Keratinocyte (primary cell): ENCODE results near the gene FAM199X. TPM values are rescaled to one million over a fixed set of nuclear protein-coding genes. Genes with fewer than 3 reads are reported as not detected.

Source experiments
- DNase-seq: peaks from one replicate; pipeline ENCODE4 v3.0.0-alpha.2; 2011; ENCODE audit warnings: low read depth, missing footprints, low spot score
- FAIRE-seq: peaks from 2 replicates; lab custom pipeline; 2011; peaks lifted over from hg19 to GRCh38; lab: Jason Lieb, UNC
- H2AFZ ChIP-seq: 2 replicates; pipeline ENCODE4 v1.6.0; 2012; ENCODE audit warnings: low read length, control low read depth, inconsistent platforms; ENCODE audit not compliant: control insufficient read depth
- H3K27ac ChIP-seq: 2 replicates; pipeline ENCODE4 v1.5.1; 2011; ENCODE audit warnings: low read length; ENCODE audit not compliant: control insufficient read depth, insufficient read depth
- H3K27me3 ChIP-seq: 3 replicates; pipeline ENCODE4 v1.6.0; 2011; ENCODE audit warnings: low read length; ENCODE audit not compliant: control insufficient read depth, insufficient read depth; ENCODE audit errors: extremely low read depth
- H3K36me3 ChIP-seq, 2 experiments: 2 replicates in 1 of 2; 3 replicates in 1 of 2; pipeline ENCODE4 v1.5.1; 2011; ENCODE audit warnings: low read length in 2 of 2, mild to moderate bottlenecking in 1 of 2; ENCODE audit not compliant: control insufficient read depth in 2 of 2, insufficient read depth in 2 of 2; ENCODE audit errors: extremely low read depth in 1 of 2
- H3K4me1 ChIP-seq: 3 replicates; pipeline ENCODE4 v1.5.1; 2011; ENCODE audit warnings: low read length; ENCODE audit not compliant: control insufficient read depth, insufficient read depth; ENCODE audit errors: extremely low read depth
- H3K4me2 ChIP-seq: 3 replicates; pipeline ENCODE4 v1.6.0; 2011; ENCODE audit warnings: low read depth, low read length; ENCODE audit not compliant: control insufficient read depth, insufficient read depth; ENCODE audit errors: extremely low read depth
- H3K4me3 ChIP-seq, 3 experiments: fragments of 200-600 bp in 1 of 3; sonication (generic) in 1 of 3; 2 replicates in 2 of 3; 3 replicates in 1 of 3; pipeline ENCODE4 v1.5.1; 2011 to 2016; ENCODE audit warnings: low read length in 3 of 3, mild to moderate bottlenecking in 3 of 3, control low read depth in 2 of 3, inconsistent platforms in 1 of 3, low read depth in 1 of 3, mixed read lengths in 1 of 3, mixed run types in 1 of 3, moderate library complexity in 1 of 3; ENCODE audit not compliant: control insufficient read depth in 2 of 3, insufficient read depth in 2 of 3; ENCODE audit errors: extremely low read depth in 1 of 3
- H3K79me2 ChIP-seq: 2 replicates; pipeline ENCODE4 v1.6.0; 2012; ENCODE audit warnings: low read length; ENCODE audit not compliant: control insufficient read depth, insufficient read depth
- H3K9ac ChIP-seq: 3 replicates; pipeline ENCODE4 v1.6.0; 2011; ENCODE audit warnings: low read length; ENCODE audit not compliant: control insufficient read depth, insufficient read depth; ENCODE audit errors: extremely low read depth
- H3K9me1 ChIP-seq: 3 replicates; pipeline ENCODE4 v1.6.0; 2011; ENCODE audit warnings: low read length; ENCODE audit not compliant: control insufficient read depth, insufficient read depth; ENCODE audit errors: extremely low read depth
- H3K9me3 ChIP-seq: 2 replicates; pipeline ENCODE4 v1.5.1; 2012; ENCODE audit warnings: low read depth, low read length; ENCODE audit not compliant: control insufficient read depth
- H4K20me1 ChIP-seq: 3 replicates; pipeline ENCODE4 v1.6.0; 2011; ENCODE audit warnings: low read length; ENCODE audit not compliant: control insufficient read depth, insufficient read depth; ENCODE audit errors: extremely low read depth
- EZH2 ChIP-seq: IDR thresholded peaks from one replicate; pipeline ENCODE4 v1.6.1; 2012; ENCODE audit warnings: inconsistent platforms, mild to moderate bottlenecking, low read length, moderate library complexity
- dilution Hi-C: fragments of 300-500 bp; cut with MboI; formaldehyde crosslinking; loops from one replicate; pipeline ENCODE4 v1.7.0; 2020; ENCODE audit warnings: low sequenced_read_pairs; ENCODE audit not compliant: extremely low pct_ligation_motif_present
- polyA plus RNA-seq, 5 experiments: library from polyadenylated mRNA; depleted of rRNA in 3 of 5; stranded (reverse) in 3 of 5; stranded (forward) in 1 of 5; unstranded in 1 of 5; fragments of >200 nt; gene quantifications; 1 replicate in 1 of 5; 2 replicates in 3 of 5; 3 replicates in 1 of 5; pipeline versions ENCODE4 v1.2.1 to v1.2.3, GENCODE V29; 2011 to 2012; ENCODE audit warnings: missing spikeins in 2 of 5, low read depth in 1 of 5, low replicate concordance in 1 of 5
- TF ChIP-seq, protein P1 (sequence below), 3 experiments: IDR thresholded peaks in 1 of 3; conservative IDR thresholded peaks in 1 of 3; optimal IDR thresholded peaks in 1 of 3; 2 replicates in 2 of 3; 3 replicates in 1 of 3; pipeline versions ENCODE3 to v1.5.1; 2011; ENCODE audit warnings: low read length in 3 of 3, mild to moderate bottlenecking in 3 of 3, moderate library complexity in 2 of 3, control low read depth in 1 of 3, inconsistent platforms in 1 of 3; ENCODE audit not compliant: insufficient read depth in 2 of 3; ENCODE audit errors: extremely low read depth in 1 of 3

FAM199X gene
- polyA plus RNA-seq, 1 donor (not counting 4 experiments of a cell fraction or from before 2014, with no cell fraction given) = 16.1 TPM

DNA sequence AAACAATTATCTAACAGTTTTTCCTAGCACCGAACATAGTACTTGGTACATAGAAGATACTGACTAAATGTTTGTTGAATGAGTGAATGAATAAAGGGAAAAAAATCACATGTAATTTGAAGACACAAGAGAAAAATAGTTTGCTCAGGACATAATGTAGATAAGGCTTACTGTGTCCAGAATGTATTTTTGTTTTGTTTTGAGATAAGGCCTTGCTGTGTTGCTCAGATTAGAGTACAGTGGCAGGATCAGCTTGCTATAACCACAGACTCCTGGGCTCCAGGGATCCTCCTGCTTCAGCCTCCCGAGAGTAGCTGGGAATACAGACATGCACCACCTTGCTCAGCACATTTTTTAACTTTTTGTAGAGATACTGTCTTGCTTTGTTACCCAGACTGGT is 6.5 kb downstream of the FAM199X start:
- Histone ChIP-seq H3K9me1 (no peaks in the 10 kb centered on the region), H3K27ac (no peak overlapping the region), H3K36me3 (no peaks in the 10 kb centered on the region), H3K4me2 (no peak overlapping the region), H4K20me1 (no peaks in the 10 kb centered on the region), H3K4me3 (no peak overlapping the region), H3K9ac (no peak overlapping the region), H3K27me3 (no peaks in the 10 kb centered on the region), H3K79me2 (peaks cover 40% of the 10 kb centered on the region), H3K4me1 (no peaks in the 10 kb centered on the region), H3K9me3 (no peaks in the 10 kb centered on the region), H2AFZ (no peak overlapping the region)
- FAIRE-seq (no peak), DNase-seq (no peak)
- dilution Hi-C loops = no loop called here
- TF ChIP-seq EZH2 = no peak
- TF ChIP-seq, protein P1, sequence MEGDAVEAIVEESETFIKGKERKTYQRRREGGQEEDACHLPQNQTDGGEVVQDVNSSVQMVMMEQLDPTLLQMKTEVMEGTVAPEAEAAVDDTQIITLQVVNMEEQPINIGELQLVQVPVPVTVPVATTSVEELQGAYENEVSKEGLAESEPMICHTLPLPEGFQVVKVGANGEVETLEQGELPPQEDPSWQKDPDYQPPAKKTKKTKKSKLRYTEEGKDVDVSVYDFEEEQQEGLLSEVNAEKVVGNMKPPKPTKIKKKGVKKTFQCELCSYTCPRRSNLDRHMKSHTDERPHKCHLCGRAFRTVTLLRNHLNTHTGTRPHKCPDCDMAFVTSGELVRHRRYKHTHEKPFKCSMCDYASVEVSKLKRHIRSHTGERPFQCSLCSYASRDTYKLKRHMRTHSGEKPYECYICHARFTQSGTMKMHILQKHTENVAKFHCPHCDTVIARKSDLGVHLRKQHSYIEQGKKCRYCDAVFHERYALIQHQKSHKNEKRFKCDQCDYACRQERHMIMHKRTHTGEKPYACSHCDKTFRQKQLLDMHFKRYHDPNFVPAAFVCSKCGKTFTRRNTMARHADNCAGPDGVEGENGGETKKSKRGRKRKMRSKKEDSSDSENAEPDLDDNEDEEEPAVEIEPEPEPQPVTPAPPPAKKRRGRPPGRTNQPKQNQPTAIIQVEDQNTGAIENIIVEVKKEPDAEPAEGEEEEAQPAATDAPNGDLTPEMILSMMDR (optimal IDR thresholded peaks at IDR 0.05 in 1 of 3, IDR thresholded peaks at IDR 0.05 in 1 of 3, conservative IDR thresholded peaks at IDR 0.05 in 1 of 3; ENCODE audit: extremely low read depth in 1 of 3, insufficient read depth in 2 of 3, low read length in 3 of 3) = no peak

DNA sequence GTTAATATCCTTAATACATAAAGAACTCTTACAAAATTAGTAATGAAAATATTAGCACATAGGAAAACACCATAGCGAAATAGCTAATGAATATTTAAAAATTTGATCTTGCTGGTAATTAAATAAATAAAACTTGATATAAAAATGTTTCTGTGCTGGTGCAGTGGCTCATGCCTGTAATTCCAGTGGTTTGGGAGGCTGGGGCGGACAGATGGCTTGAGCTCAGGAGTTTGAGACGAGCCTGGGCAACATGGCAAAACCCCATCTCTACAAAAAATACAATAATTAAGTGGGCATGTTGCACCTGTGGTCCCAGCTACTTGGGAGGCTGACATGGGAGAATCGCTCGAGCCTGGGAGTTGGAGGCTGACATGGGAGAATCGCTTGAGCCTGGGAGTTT is 7.6 kb downstream of the FAM199X start:
- no peaks in the 10 kb centered on the region for H3K4me1 ChIP-seq
- no peaks in the 10 kb centered on the region for H3K27me3 ChIP-seq
- H4K20me1 ChIP-seq = no peaks in the 10 kb centered on the region
- no peak overlapping the region for H3K9ac ChIP-seq
- no peaks in the 10 kb centered on the region for H3K9me1 ChIP-seq
- H3K36me3 ChIP-seq = peaks cover 0 to 1% of the 10 kb centered on the region in 2 experiments
- H3K27ac ChIP-seq = no peak overlapping the region
- no peak for FAIRE-seq
- dilution Hi-C loops = no loop called here
- H3K9me3 ChIP-seq = no peaks in the 10 kb centered on the region
- H3K4me3 ChIP-seq = no peak overlapping the region
- TF ChIP-seq, protein P1 (optimal IDR thresholded peaks at IDR 0.05 in 1 of 3, IDR thresholded peaks at IDR 0.05 in 1 of 3, conservative IDR thresholded peaks at IDR 0.05 in 1 of 3; ENCODE audit: extremely low read depth in 1 of 3, insufficient read depth in 2 of 3, low read length in 3 of 3) = no peak
- TF ChIP-seq EZH2 = no peak
- no peak overlapping the region for H2AFZ ChIP-seq
- no peak overlapping the region for H3K4me2 ChIP-seq
- no peak for DNase-seq
- H3K79me2 ChIP-seq = peaks cover 37% of the 10 kb centered on the region
